Subcutaneous adipose tissue (tissue), 4 donors: ENCODE results near the gene TCTN3. TPM values are rescaled to one million over a fixed set of nuclear protein-coding genes. Genes with fewer than 3 reads are reported as not detected.

Experiments
- total RNA-seq, 4 donors: library from RNA; depleted of rRNA; stranded (reverse); fragments of >200 nt; gene quantifications; one replicate each; pipeline ENCODE4 v1.1.0, GENCODE V29; 2016
- TF ChIP-seq, protein P1 (sequence below): fragments of 450-650 bp; IDR thresholded peaks from one replicate; pipeline ENCODE4 v1.5.1; 2016; ENCODE audit warnings: low read depth, mild to moderate bottlenecking, control low read depth, antibody characterized with exemption, moderate library complexity

Gene TCTN3
- total RNA-seq, 4 donors from 2014 or later, result 16.0 to 27.6 (median 17.7) TPM

DNA sequence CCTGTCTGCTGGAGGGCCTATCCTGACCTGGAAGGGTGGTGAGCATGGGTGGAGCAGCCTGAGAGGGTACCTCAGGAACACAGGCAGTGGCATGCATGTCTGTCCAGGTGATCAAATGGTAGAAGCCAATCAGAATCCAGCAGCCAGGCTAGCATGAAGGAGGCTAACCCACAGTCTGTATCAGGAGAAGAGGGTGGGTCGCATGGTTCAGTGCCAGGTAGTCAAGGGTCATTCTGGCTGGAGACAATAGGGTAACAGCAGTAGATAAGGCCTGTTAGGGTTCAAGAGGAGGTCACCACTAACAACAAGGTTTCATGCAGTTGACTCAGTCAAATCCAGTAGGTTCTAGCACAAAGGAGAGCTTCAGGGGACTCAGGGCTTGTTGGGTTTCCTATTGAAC is 47.6 kb downstream of the TCTN3 start:
- TF ChIP-seq, protein P1, sequence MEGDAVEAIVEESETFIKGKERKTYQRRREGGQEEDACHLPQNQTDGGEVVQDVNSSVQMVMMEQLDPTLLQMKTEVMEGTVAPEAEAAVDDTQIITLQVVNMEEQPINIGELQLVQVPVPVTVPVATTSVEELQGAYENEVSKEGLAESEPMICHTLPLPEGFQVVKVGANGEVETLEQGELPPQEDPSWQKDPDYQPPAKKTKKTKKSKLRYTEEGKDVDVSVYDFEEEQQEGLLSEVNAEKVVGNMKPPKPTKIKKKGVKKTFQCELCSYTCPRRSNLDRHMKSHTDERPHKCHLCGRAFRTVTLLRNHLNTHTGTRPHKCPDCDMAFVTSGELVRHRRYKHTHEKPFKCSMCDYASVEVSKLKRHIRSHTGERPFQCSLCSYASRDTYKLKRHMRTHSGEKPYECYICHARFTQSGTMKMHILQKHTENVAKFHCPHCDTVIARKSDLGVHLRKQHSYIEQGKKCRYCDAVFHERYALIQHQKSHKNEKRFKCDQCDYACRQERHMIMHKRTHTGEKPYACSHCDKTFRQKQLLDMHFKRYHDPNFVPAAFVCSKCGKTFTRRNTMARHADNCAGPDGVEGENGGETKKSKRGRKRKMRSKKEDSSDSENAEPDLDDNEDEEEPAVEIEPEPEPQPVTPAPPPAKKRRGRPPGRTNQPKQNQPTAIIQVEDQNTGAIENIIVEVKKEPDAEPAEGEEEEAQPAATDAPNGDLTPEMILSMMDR, result no peak

- TF ChIP-seq, protein P1, result no peak
Observed at GRCh38 chr10:95644901-95645300, 48.8 kb downstream of the TCTN3 start.

- TF ChIP-seq, protein P1, result no peak
Observed at GRCh38 chr10:95640891-95641315, 52.8 kb downstream of the TCTN3 start.

- TF ChIP-seq, protein P1, result no peak
Observed at GRCh38 chr10:95637911-95638310, 55.8 kb downstream of the TCTN3 start.

DNA sequence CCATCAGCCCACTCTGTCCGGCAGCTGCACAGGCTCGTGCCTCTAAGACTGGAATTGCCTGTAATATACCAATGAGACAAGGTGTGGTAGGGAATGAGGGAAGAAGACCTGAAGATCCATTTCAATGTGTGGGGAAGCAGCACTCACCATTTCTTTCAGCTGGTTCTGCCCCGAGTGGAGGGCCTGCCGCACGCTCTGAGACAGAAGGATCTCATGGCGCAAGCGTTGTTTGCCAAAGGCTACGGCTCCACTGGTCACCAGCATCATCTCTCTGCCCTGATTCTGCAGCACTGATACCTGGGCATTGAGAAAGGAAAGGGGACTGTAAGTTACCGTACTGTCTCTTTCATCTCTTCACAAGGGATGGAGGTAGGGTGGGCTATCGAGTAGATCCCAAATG is 56.6 kb downstream of the TCTN3 start:
- TF ChIP-seq, protein P1, result no peak

DNA sequence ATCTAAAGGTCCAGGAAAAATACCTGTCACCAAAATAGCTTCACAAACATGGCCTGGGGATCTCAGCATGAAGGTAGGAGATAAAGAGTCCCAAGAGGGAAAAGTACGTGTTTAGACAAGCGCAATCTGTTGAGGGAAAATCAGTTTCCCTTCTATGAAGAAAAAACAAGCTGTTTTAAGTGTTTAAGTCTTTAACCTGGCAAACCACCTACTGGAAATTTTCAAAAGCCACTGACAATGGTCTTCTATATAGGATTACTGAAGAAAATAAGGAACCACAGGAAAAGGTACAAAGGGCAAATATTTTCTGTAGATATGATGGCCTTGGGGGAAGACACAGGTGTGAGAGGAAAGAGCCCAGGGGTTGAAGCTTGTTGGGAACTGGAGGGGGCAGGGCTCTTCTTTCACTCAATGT is 58.4 kb downstream of the TCTN3 start:
- TF ChIP-seq, protein P1, result no peak

GRCh38 chr10:95628786-95629185 is 64.9 kb downstream of the TCTN3 start:
- TF ChIP-seq, protein P1, result no peak

DNA sequence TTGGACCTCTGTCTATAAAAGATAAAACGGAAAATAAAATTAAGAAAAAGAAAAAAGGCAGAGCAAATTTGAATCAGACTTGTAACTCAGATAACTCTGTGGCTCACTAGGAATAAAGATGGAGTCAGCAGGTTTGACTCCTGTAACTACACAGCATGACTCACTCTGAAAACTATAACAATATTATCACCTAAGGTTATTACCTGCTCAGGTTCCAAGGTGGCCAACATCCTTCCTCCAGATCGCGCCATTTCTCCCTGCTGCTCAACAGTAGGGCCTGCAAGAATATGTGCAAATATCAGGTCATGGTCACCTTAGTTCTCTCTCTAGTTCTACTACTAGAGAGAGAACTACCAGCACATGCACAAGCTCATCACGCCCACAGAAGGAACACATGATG is 67.2 kb downstream of the TCTN3 start:
- TF ChIP-seq, protein P1, result no peak
